Hepatocyte (in vitro differentiated cells): ENCODE data around the gene GOLPH3. TPM values are rescaled to one million over a fixed set of nuclear protein-coding genes. Genes with fewer than 3 reads are reported as not detected.

ENCODE experiments used
- DNase-seq: peaks from one replicate; pipeline ENCODE4 v3.0.0-alpha.2; 2016; ENCODE audit warnings: low spot score
- H2AFZ ChIP-seq: fragments of 200-600 bp; sonication (generic); 2 replicates; pipeline ENCODE4 v1.6.0; 2016; ENCODE audit warnings: antibody characterized with exemption, mild to moderate bottlenecking
- H3K27ac ChIP-seq: fragments of 200-600 bp; sonication (generic); 2 replicates; pipeline ENCODE4 v1.5.1; 2016; ENCODE audit warnings: mild to moderate bottlenecking
- H3K27me3 ChIP-seq: fragments of 200-600 bp; sonication (generic); 2 replicates; pipeline ENCODE4 v1.6.1; 2016
- H3K36me3 ChIP-seq: fragments of 200-600 bp; sonication (generic); replicated peaks from 2 replicates; pipeline ENCODE4 v1.5.1; 2016; ENCODE audit warnings: low read depth; ENCODE audit not compliant: insufficient read depth
- H3K4me1 ChIP-seq: fragments of 200-600 bp; sonication (generic); 2 replicates; pipeline ENCODE4 v1.5.1; 2016; ENCODE audit warnings: mild to moderate bottlenecking, moderate library complexity; ENCODE audit not compliant: insufficient read depth
- H3K4me2 ChIP-seq: fragments of 200-600 bp; sonication (generic); 2 replicates; pipeline ENCODE4 v1.6.0; 2016
- H3K4me3 ChIP-seq: fragments of 200-600 bp; sonication (generic); 2 replicates; pipeline ENCODE4 v1.5.1; 2016; ENCODE audit warnings: mild to moderate bottlenecking
- H3K79me2 ChIP-seq: fragments of 200-600 bp; sonication (generic); 2 replicates; pipeline ENCODE4 v1.6.0; 2017; ENCODE audit warnings: mild to moderate bottlenecking
- H3K9me2 ChIP-seq: fragments of 200-600 bp; sonication (generic); replicated peaks from 2 replicates; pipeline ENCODE4 v1.6.0; 2017; ENCODE audit warnings: mild to moderate bottlenecking; ENCODE audit not compliant: insufficient read depth
- H3K9me3 ChIP-seq: fragments of 200-600 bp; sonication (generic); 2 replicates; pipeline ENCODE4 v1.5.1; 2016; ENCODE audit warnings: low read depth, mild to moderate bottlenecking
- H4K20me1 ChIP-seq: fragments of 200-600 bp; sonication (generic); 2 replicates; pipeline ENCODE4 v1.6.0; 2016; ENCODE audit warnings: mild to moderate bottlenecking; ENCODE audit not compliant: insufficient read depth, poor library complexity, severe bottlenecking
- CTCF ChIP-seq: fragments of 200-600 bp; sonication (generic); IDR thresholded peaks from 2 replicates; pipeline ENCODE4 v1.5.1; 2016; ENCODE audit warnings: antibody characterized with exemption, mild to moderate bottlenecking; ENCODE audit not compliant: poor library complexity
- EZH2 ChIP-seq: fragments of 200-600 bp; sonication (generic); IDR thresholded peaks from 2 replicates; pipeline ENCODE4 v1.6.1; 2016; ENCODE audit warnings: antibody characterized with exemption, mild to moderate bottlenecking, borderline replicate concordance
- EZH2phosphoT487 ChIP-seq: fragments of 200-600 bp; sonication (generic); IDR thresholded peaks from one replicate; pipeline ENCODE4 v1.6.1; 2018; ENCODE audit warnings: antibody characterized with exemption, mild to moderate bottlenecking, low read depth, moderate library complexity; ENCODE audit not compliant: unreplicated experiment, severe bottlenecking
- WGBS: methylation state at CpG from one replicate; pipeline ENCODE4 v1.1.6; 2016; ENCODE audit warnings: low lambda C conversion rate; ENCODE audit errors: missing lambda C conversion rate; 5-methylcytosine and 5-hydroxymethylcytosine counted together
- polyA plus RNA-seq: library from polyadenylated mRNA; unstranded; fragments of >200 nt; fragmentation: Nextera tagmentation; extraction: Ambion mirVana; gene quantifications from 2 replicates; pipeline ENCODE4 v1.2.1, GENCODE V29; 2016
- total RNA-seq: library from RNA; depleted of rRNA; stranded (reverse); fragments of >200 nt; gene quantifications from 2 replicates; pipeline ENCODE4 v1.2.3, GENCODE V29; 2014

The GOLPH3 gene
- total and polyA plus RNA-seq, 2 experiments from 2014 or later: 115 to 145 TPM

GRCh38 chr5:32170303-32171151, 3.6 kb downstream of the GOLPH3 start:
- 66% methylated on average over 5 of the region's 5 CpGs for WGBS
- peaks cover 86% of the 10 kb centered on the region for H3K79me2 ChIP-seq
- H3K4me3 ChIP-seq: no peak overlapping the region

DNA sequence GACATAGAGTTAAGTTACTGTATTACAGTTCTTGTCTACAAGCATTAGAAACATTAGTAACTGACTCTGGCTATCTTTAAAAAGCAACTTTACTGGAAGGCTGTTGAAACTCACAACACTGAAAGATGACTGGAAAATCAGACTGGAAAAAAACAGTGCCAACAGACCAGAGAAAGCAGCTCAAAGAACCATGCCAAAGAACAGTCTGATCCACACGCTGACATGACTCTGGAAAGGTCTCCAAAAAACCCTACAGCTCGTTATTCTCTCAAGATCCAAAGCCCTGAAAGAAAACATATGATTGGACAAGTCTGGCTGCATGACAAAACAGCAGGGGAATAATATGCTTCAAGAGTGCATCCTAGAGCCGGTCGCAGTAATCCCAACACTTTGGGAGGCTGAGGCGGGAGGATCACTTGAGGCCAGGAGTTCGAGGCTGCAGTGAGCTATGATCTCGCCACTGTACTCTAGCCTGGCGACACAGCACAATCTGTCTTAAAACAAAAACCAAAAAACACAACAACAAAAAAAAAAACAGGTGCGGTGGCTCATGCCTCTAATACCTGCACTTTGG, 5.6 kb downstream of the GOLPH3 start:
- Histone ChIP-seq H3K9me3 (no peaks in the 10 kb centered on the region), H3K27ac (no peak overlapping the region), H2AFZ (no peak overlapping the region), H3K36me3 (no peaks in the 10 kb centered on the region), H4K20me1 (peaks cover 96% of the 10 kb centered on the region), H3K4me3 (no peak overlapping the region), H3K4me2 (no peak overlapping the region), H3K4me1 (peaks cover 37% of the 10 kb centered on the region), H3K27me3 (no peaks in the 10 kb centered on the region), H3K79me2 (peaks cover 100% of the 10 kb centered on the region), H3K9me2 (no peaks in the 10 kb centered on the region)
- 94% methylated on average over 9 of the region's 9 CpGs for WGBS
- no peak for DNase-seq
- TF ChIP-seq CTCF: no peak
- TF ChIP-seq EZH2: no peak
- TF ChIP-seq EZH2phosphoT487: no peak

More at GRCh38 chr5:32170303-32171151, 3.6 kb downstream of the GOLPH3 start:
- peak overlapping the region; percentile 84 for H3K4me2 ChIP-seq
- no peaks in the 10 kb centered on the region for H3K27me3 ChIP-seq
- no peak for TF ChIP-seq EZH2
- no peak for TF ChIP-seq CTCF
- TF ChIP-seq EZH2phosphoT487: no peak
- H3K36me3 ChIP-seq: no peaks in the 10 kb centered on the region
- DNase-seq: no peak
- H3K4me1 ChIP-seq: peaks cover 36% of the 10 kb centered on the region
- no peaks in the 10 kb centered on the region for H3K9me3 ChIP-seq
- H4K20me1 ChIP-seq: peaks cover 76% of the 10 kb centered on the region
- peak overlapping the region; percentile 100 for H3K27ac ChIP-seq
- no peak overlapping the region for H2AFZ ChIP-seq
- no peaks in the 10 kb centered on the region for H3K9me2 ChIP-seq

- Histone ChIP-seq H3K27me3 (no peaks in the 10 kb centered on the region), H4K20me1 (peaks cover 96% of the 10 kb centered on the region), H3K27ac (no peak overlapping the region), H3K9me2 (no peaks in the 10 kb centered on the region), H2AFZ (no peak overlapping the region), H3K79me2 (peaks cover 100% of the 10 kb centered on the region), H3K9me3 (no peaks in the 10 kb centered on the region), H3K4me1 (peaks cover 23% of the 10 kb centered on the region), H3K4me2 (peak overlapping the region; percentile 14), H3K36me3 (no peaks in the 10 kb centered on the region), H3K4me3 (no peak overlapping the region)
- 74% methylated on average over 3 of the region's 3 CpGs for WGBS
- no peak for TF ChIP-seq EZH2phosphoT487
- TF ChIP-seq EZH2: no peak
- DNase-seq: no peak
These were observed 8.5 kb downstream of the GOLPH3 start for GRCh38 chr5:32165597-32165996.

GRCh38 chr5:32163785-32164184, 10.3 kb downstream of the GOLPH3 start:
- Histone ChIP-seq H2AFZ (no peak overlapping the region), H3K27me3 (no peaks in the 10 kb centered on the region), H3K4me1 (peaks cover 17% of the 10 kb centered on the region), H3K4me2 (no peak overlapping the region), H4K20me1 (peaks cover 96% of the 10 kb centered on the region), H3K4me3 (no peak overlapping the region), H3K79me2 (peaks cover 100% of the 10 kb centered on the region), H3K9me3 (no peaks in the 10 kb centered on the region), H3K9me2 (no peaks in the 10 kb centered on the region), H3K27ac (no peak overlapping the region), H3K36me3 (no peaks in the 10 kb centered on the region)
- no peak for DNase-seq
- WGBS: 92% methylated on average over 2 of the region's 2 CpGs
- TF ChIP-seq EZH2 (no peak), EZH2phosphoT487 (no peak), CTCF (no peak)
